Activated naive CD8-positive, alpha-beta T cell treated with anti-CD3 and anti-CD28 coated beads, Interleukin-2, amount 50 U/mL, for 16 hours (primary cell): Measurements from ENCODE around the gene MRPL52.

ENCODE experiments used
- DNase-seq: peaks from one replicate; pipeline ENCODE4 v3.0.0-alpha.2; 2020; ENCODE audit warnings: low read depth, low spot score

Gene MRPL52

GRCh38 chr14:22882064-22882463 is 52.4 kb downstream of the MRPL52 start:
- DNase-seq, result no peak

GRCh38 chr14:22882529-22883172 is 53.0 kb downstream of the MRPL52 start:
- no peak for DNase-seq

GRCh38 chr14:22883173-22883976 is 53.7 kb downstream of the MRPL52 start, which contains the start of gene REM2:
Gene REM2 (plus strand): TSS chr14:22883222. CDS start chr14:22883288, 66 bp downstream.
- no peak for DNase-seq

- DNase-seq, result no peak
Observed at GRCh38 chr14:22884076-22884737, 54.5 kb downstream of the MRPL52 start.
